Esophagus muscularis mucosa (tissue), 4 donors: ENCODE results near the gene FBXL5. TPM values are rescaled to one million over a fixed set of nuclear protein-coding genes. Genes with fewer than 3 reads are reported as not detected.

Source experiments
- DNase-seq: peaks from one replicate; pipeline ENCODE4 v3.0.0-alpha.2; 2017; ENCODE audit errors: extremely low spot score
- H3K27ac ChIP-seq, 4 donors: fragments of 200-600 bp; sonication (generic); replicated peaks in 1 of 4; 1 replicate in 3 of 4; 2 replicates in 1 of 4; pipeline ENCODE4 v1.5.1; 2016 to 2019; ENCODE audit warnings: mild to moderate bottlenecking in 1 of 4
- H3K27me3 ChIP-seq, 4 donors: fragments of 200-600 bp; sonication (generic); one replicate each; pipeline versions ENCODE4 v1.5.1 to v1.6.0; 2016 to 2019
- H3K36me3 ChIP-seq, 4 donors: fragments of 200-600 bp; sonication (generic); one replicate each; pipeline ENCODE4 v1.5.1; 2016 to 2019
- H3K4me1 ChIP-seq, 4 donors: fragments of 200-600 bp; sonication (generic); one replicate each; pipeline ENCODE4 v1.5.1; 2016 to 2019
- H3K4me3 ChIP-seq, 4 donors: fragments of 200-600 bp; sonication (generic); 1 replicate in 2 of 4; 2 replicates in 2 of 4; pipeline ENCODE4 v1.5.1; 2016 to 2019; ENCODE audit warnings: mild to moderate bottlenecking in 4 of 4, moderate library complexity in 1 of 4
- H3K9me3 ChIP-seq, 4 donors: fragments of 200-600 bp; sonication (generic); 1 replicate in 3 of 4; 2 replicates in 1 of 4; pipeline ENCODE4 v1.5.1; 2016 to 2019
- EP300 ChIP-seq: sonication (generic); formaldehyde crosslinking; IDR thresholded peaks from one replicate; pipeline ENCODE4 v1.6.1; 2017; ENCODE audit warnings: antibody characterized with exemption
- POLR2A ChIP-seq: fragments of 450-650 bp; IDR thresholded peaks from one replicate; pipeline ENCODE4 v1.6.1; 2017; ENCODE audit warnings: antibody characterized with exemption, moderate library complexity, mild to moderate bottlenecking, low read depth
- POLR2AphosphoS5 ChIP-seq, 2 donors: sonication (generic); formaldehyde crosslinking; IDR thresholded peaks; one replicate each; pipeline ENCODE4 v1.6.1; 2017; ENCODE audit warnings: antibody characterized with exemption in 2 of 2
- WGBS: methylation state at CpG from one replicate; pipeline ENCODE4 v1.1.5; 2018; 5-methylcytosine and 5-hydroxymethylcytosine counted together
- intact Hi-C: fragments of 100-400 bp; cut with DNase I; formaldehyde crosslinking; loops from one replicate; pipeline ENCODE4 v1.15.1; 2023
- total RNA-seq, 4 donors: library from RNA; depleted of rRNA; stranded (reverse); fragments of >200 nt; gene quantifications; one replicate each; pipeline versions ENCODE4 v1.1.0 to v1.2.1, GENCODE V29; 2016
- TF ChIP-seq, protein P1 (sequence below), 3 experiments: fragments of 200-600 bp in 2 of 3; fragments of 450-650 bp in 1 of 3; sonication (generic) in 2 of 3; IDR thresholded peaks; one replicate each; pipeline ENCODE4 v1.5.1; 2017 to 2019; ENCODE audit warnings: antibody characterized with exemption in 3 of 3, mild to moderate bottlenecking in 2 of 3, moderate library complexity in 1 of 3

The FBXL5 gene
- total RNA-seq, 4 donors from 2014 or later, result 67.8 to 141 (median 140) TPM

- TF ChIP-seq POLR2AphosphoS5 (IDR thresholded peaks at IDR 0.05) (no peak), POLR2A (no peak), EP300 (no peak)
- TF ChIP-seq, protein P1, sequence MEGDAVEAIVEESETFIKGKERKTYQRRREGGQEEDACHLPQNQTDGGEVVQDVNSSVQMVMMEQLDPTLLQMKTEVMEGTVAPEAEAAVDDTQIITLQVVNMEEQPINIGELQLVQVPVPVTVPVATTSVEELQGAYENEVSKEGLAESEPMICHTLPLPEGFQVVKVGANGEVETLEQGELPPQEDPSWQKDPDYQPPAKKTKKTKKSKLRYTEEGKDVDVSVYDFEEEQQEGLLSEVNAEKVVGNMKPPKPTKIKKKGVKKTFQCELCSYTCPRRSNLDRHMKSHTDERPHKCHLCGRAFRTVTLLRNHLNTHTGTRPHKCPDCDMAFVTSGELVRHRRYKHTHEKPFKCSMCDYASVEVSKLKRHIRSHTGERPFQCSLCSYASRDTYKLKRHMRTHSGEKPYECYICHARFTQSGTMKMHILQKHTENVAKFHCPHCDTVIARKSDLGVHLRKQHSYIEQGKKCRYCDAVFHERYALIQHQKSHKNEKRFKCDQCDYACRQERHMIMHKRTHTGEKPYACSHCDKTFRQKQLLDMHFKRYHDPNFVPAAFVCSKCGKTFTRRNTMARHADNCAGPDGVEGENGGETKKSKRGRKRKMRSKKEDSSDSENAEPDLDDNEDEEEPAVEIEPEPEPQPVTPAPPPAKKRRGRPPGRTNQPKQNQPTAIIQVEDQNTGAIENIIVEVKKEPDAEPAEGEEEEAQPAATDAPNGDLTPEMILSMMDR (IDR thresholded peaks at IDR 0.05), result no peak
- Histone ChIP-seq H3K36me3 (peaks cover 24 to 80% (median 52%) of the 10 kb centered on the region in 4 donors), H3K27ac (no peak overlapping the region), H3K4me1 (peaks cover 0 to 17% (median 11%) of the 10 kb centered on the region in 4 donors), H3K27me3 (no peaks in the 10 kb centered on the region), H3K9me3 (no peaks in the 10 kb centered on the region), H3K4me3 (no peak overlapping the region)
- no peak for DNase-seq
- intact Hi-C loops, result no loop called here
Observed at GRCh38 chr4:15562623-15563022, 92.5 kb downstream of the FBXL5 start.

DNA sequence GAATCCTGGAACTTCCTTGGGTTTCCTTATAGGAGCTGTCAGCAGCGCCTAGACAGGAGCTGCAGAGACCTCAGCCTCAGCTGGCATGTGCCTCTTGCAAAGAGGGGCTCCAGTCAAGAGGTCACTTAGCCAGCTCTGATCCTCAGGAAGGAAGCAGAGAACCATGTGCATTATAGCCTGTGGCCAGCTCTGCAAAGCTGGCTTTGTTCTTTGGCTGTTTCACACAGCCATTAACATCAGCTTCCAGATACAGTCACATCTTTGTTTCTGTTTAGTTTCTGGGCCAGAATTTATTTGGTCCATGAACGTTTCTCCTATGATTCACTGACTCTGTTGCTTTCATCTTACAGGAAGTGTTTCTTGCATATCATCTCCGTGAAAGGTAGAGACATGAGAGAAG lies 93.0 kb downstream of the FBXL5 start:
- Histone ChIP-seq H3K27ac (no peak overlapping the region), H3K36me3 (peaks cover 19 to 80% (median 49%) of the 10 kb centered on the region in 4 donors), H3K4me1 (peaks cover 0 to 17% (median 11%) of the 10 kb centered on the region in 4 donors), H3K9me3 (no peaks in the 10 kb centered on the region), H3K27me3 (no peaks in the 10 kb centered on the region), H3K4me3 (no peak overlapping the region)
- 41% methylated on average over 3 of the region's 3 CpGs for WGBS
- intact Hi-C loops, result no loop called here
- no peak for DNase-seq
- no peak for TF ChIP-seq EP300
- no peak for TF ChIP-seq POLR2AphosphoS5 (IDR thresholded peaks at IDR 0.05)
- no peak for TF ChIP-seq POLR2A
- TF ChIP-seq, protein P1 (IDR thresholded peaks at IDR 0.05), result no peak

DNA sequence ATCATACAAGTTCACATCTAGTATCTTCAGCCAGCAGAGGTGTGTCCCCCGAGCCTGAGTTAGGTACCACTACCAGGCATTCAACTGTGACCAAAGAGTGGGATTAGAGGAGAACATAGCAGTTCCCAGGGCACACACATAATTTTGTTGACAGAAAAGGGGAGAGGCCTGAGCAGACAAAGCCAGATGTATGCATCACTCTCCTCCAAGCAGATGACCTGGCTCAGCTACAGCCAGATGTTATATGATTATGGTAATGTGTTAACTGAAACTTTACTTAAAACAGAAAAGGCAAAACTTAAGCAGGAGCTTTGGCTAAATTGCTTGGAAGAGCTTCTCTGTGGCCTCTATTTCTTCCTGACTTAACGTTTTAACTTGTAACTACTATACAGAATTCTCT lies 96.6 kb downstream of the FBXL5 start:
- TF ChIP-seq, protein P1 (IDR thresholded peaks at IDR 0.05), result no peak
- TF ChIP-seq POLR2AphosphoS5 (IDR thresholded peaks at IDR 0.05), result no peak
- no peak for TF ChIP-seq EP300
- TF ChIP-seq POLR2A, result no peak
- Histone ChIP-seq H3K27ac (no peak overlapping the region), H3K27me3 (no peaks in the 10 kb centered on the region), H3K9me3 (no peaks in the 10 kb centered on the region), H3K4me3 (no peak overlapping the region), H3K36me3 (peaks cover 16 to 80% (median 44%) of the 10 kb centered on the region in 4 donors), H3K4me1 (peaks cover 0 to 17% (median 11%) of the 10 kb centered on the region in 4 donors)
- intact Hi-C loops, result no loop called here
- no peak for DNase-seq
- 86% methylated on average over 2 of the region's 2 CpGs for WGBS

DNA sequence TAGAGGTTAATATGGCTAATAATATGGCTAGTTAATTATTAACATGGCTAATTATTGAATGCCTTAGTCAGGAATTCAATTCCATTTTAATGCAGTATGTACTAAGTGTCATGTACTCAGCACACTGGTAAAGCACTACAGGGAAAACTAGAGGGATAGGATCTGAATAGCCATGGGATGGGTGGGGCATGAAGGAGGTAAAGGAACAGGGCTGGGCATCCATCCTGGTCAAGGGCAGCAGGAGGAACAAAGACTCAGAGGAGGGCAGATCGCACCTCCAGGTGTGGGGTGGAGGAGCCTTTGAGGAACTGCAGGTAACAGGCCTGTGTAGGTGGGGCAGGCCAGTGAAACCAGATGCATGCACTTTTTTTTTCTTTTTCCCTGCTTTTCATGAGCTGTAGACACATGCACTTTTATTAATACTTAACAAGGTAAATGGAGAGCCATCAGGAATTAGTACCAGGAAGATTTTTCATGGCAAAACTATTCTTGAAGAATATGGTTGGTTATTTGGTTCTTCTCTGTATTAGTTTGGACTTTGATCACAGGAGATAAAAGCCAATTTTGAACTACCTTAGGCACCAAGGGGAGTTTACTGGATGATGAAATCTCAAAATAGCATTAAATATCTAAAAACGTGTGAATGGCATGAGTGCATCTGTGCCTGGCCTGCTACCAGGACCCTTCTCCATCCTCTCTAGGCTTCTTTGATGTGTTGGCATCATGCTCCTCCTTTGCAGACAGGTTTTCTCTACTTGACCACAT lies 97.2 kb downstream of the FBXL5 start:
- Histone ChIP-seq H3K27me3 (no peaks in the 10 kb centered on the region), H3K4me1 (peaks cover 0 to 16% (median 11%) of the 10 kb centered on the region in 4 donors), H3K27ac (no peak overlapping the region), H3K9me3 (no peaks in the 10 kb centered on the region), H3K36me3 (peaks cover 12 to 80% (median 40%) of the 10 kb centered on the region in 4 donors), H3K4me3 (no peak overlapping the region)
- DNase-seq, result no peak
- no peak for TF ChIP-seq EP300
- TF ChIP-seq POLR2A, result no peak
- TF ChIP-seq POLR2AphosphoS5 (IDR thresholded peaks at IDR 0.05), result no peak
- TF ChIP-seq, protein P1 (IDR thresholded peaks at IDR 0.05), result no peak
- intact Hi-C loops, result no loop called here
- 86% methylated on average over 2 of the region's 2 CpGs for WGBS
